SU-DHL-6 (cell line): ENCODE measurements around the gene ISYNA1.

Experiments used
- EZH2phosphoT487 ChIP-seq: fragments of 200-600 bp; sonication (generic), shearing (Covaris generic); conservative IDR thresholded peaks from 2 replicates; pipeline ENCODE4 v1.6.1; 2018; ENCODE audit warnings: mild to moderate bottlenecking, antibody characterized with exemption, low read length, moderate library complexity, mixed read lengths
- TF ChIP-seq, protein P1 (sequence below): fragments of 200-600 bp; sonication (generic); IDR thresholded peaks from one replicate; pipeline ENCODE4 v1.5.1; 2017; ENCODE audit warnings: antibody characterized with exemption, mild to moderate bottlenecking, low read length, moderate library complexity; ENCODE audit not compliant: insufficient read depth, poor library complexity, severe bottlenecking

DNA sequence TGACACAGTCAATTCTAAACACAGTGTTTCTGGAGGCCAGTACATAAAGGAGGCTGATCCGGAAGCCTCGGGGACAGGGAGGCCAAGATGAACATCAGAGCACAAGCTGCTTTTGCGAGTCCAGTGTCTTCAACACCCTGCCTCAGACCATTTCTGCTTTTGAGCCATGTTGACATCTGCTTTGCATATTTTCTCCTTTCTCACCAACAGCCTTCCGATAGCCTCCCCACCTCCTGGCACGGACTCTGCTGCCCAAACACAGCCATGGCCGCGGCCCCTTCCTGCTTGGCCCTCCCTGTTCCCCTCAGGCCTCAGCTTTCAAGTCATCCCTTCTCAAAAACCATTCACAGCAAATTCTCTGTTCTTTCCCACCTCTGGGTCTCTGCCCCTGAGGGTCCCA lies 44.1 kb downstream of the ISYNA1 start:
- no peak for TF ChIP-seq EZH2phosphoT487
- TF ChIP-seq, protein P1, sequence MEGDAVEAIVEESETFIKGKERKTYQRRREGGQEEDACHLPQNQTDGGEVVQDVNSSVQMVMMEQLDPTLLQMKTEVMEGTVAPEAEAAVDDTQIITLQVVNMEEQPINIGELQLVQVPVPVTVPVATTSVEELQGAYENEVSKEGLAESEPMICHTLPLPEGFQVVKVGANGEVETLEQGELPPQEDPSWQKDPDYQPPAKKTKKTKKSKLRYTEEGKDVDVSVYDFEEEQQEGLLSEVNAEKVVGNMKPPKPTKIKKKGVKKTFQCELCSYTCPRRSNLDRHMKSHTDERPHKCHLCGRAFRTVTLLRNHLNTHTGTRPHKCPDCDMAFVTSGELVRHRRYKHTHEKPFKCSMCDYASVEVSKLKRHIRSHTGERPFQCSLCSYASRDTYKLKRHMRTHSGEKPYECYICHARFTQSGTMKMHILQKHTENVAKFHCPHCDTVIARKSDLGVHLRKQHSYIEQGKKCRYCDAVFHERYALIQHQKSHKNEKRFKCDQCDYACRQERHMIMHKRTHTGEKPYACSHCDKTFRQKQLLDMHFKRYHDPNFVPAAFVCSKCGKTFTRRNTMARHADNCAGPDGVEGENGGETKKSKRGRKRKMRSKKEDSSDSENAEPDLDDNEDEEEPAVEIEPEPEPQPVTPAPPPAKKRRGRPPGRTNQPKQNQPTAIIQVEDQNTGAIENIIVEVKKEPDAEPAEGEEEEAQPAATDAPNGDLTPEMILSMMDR: no peak
